ENCODE results near the gene RBFOX2.
A peak's percentile ranks its signal among the peaks of the same experiment; 100 is the strongest.

Gene RBFOX2

GRCh38 chr22:36010882-36011281 is 17.7 kb downstream of the RBFOX2 start:
- TF ChIP-seq CTCF (IDR thresholded peaks at IDR 0.05; ENCODE audit: low read depth, low read length) = no peak
- no peak overlapping the region for H3K4me3 ChIP-seq (replicated peaks in 1 of 2; ENCODE audit: low read depth in 2 of 2, low read length in 2 of 2)
- DNase-seq (ENCODE audit: low read depth in 2 of 2) = peak; percentile 71 to 87

GRCh38 chr22:36010090-36010489 is 18.5 kb downstream of the RBFOX2 start:
- no peak for DNase-seq (ENCODE audit: low read depth in 2 of 2)
- no peak overlapping the region for H3K4me3 ChIP-seq (replicated peaks in 1 of 2; ENCODE audit: low read depth in 2 of 2, low read length in 2 of 2)
- no peak for TF ChIP-seq CTCF (IDR thresholded peaks at IDR 0.05; ENCODE audit: low read depth, low read length)

GRCh38 chr22:36009085-36009484 is 19.5 kb downstream of the RBFOX2 start:
- peak; percentile 66 to 78 for DNase-seq (ENCODE audit: low read depth in 2 of 2)
- no peak overlapping the region for H3K4me3 ChIP-seq (replicated peaks in 1 of 2; ENCODE audit: low read depth in 2 of 2, low read length in 2 of 2)
- TF ChIP-seq CTCF (IDR thresholded peaks at IDR 0.05; ENCODE audit: low read depth, low read length) = no peak

- TF ChIP-seq CTCF (IDR thresholded peaks at IDR 0.05; ENCODE audit: low read depth, low read length) = no peak
- no peak overlapping the region for H3K4me3 ChIP-seq (replicated peaks in 1 of 2; ENCODE audit: low read depth in 2 of 2, low read length in 2 of 2)
- DNase-seq (ENCODE audit: low read depth in 2 of 2) = no peak
These were observed 20.1 kb downstream of the RBFOX2 start for GRCh38 chr22:36008565-36008964.

- H3K4me3 ChIP-seq (replicated peaks in 1 of 2; ENCODE audit: low read depth in 2 of 2, low read length in 2 of 2) = no peak overlapping the region
- no peak for TF ChIP-seq CTCF (IDR thresholded peaks at IDR 0.05; ENCODE audit: low read depth, low read length)
- DNase-seq (ENCODE audit: low read depth in 2 of 2) = no peak
These were observed 20.5 kb downstream of the RBFOX2 start for GRCh38 chr22:36008131-36008530.

GRCh38 chr22:36003972-36004674 is 24.5 kb downstream of the RBFOX2 start:
- no peak for TF ChIP-seq CTCF (IDR thresholded peaks at IDR 0.05; ENCODE audit: low read depth, low read length)
- H3K4me3 ChIP-seq (replicated peaks in 1 of 2; ENCODE audit: low read depth in 2 of 2, low read length in 2 of 2) = no peak overlapping the region
- no peak for DNase-seq (ENCODE audit: low read depth in 2 of 2)
